Activated CD8-positive, alpha-beta memory T cell treated with anti-CD3 and anti-CD28 coated beads for 1 hour (primary cell): ENCODE measurements around the gene FAM234A.

Experiments used
- DNase-seq, 2 donors: peaks; one replicate each; pipeline ENCODE4 v3.0.0-alpha.2; 2020; ENCODE audit warnings: low read depth in 1 of 2; ENCODE audit errors: extremely low read depth in 1 of 2

Gene FAM234A

DNA sequence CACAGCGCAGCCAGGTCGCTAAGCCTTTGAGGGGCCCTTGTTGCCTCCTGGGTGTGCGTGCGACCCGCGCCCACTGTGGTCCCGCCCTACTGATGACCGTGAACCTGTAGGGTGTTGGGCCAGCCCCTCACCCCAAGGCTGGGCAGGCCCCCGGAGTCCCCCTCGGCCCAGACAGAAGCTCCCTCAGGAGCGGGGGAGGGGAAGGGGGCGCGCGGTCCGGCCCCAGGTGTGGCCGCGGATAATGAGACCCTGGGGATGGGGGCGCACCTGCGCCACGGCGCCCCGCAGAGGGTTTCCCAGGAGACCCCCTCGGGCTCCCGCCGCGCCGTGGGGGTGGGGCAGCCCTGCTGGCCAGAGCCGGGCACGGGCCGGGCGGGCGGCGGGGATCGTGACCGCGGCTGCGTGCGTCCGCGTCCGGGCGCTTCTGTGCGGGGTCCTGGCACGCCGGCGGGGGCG is 45.4 kb downstream of the FAM234A start:
- no peak for DNase-seq

GRCh38 chr16:280552-280951 is 45.9 kb downstream of the FAM234A start, which contains the start of gene ARHGDIG:
ARHGDIG (plus strand) TSS chr16:280591; CDS start chr16:280681, 90 bp downstream.
- DNase-seq = no peak

DNA sequence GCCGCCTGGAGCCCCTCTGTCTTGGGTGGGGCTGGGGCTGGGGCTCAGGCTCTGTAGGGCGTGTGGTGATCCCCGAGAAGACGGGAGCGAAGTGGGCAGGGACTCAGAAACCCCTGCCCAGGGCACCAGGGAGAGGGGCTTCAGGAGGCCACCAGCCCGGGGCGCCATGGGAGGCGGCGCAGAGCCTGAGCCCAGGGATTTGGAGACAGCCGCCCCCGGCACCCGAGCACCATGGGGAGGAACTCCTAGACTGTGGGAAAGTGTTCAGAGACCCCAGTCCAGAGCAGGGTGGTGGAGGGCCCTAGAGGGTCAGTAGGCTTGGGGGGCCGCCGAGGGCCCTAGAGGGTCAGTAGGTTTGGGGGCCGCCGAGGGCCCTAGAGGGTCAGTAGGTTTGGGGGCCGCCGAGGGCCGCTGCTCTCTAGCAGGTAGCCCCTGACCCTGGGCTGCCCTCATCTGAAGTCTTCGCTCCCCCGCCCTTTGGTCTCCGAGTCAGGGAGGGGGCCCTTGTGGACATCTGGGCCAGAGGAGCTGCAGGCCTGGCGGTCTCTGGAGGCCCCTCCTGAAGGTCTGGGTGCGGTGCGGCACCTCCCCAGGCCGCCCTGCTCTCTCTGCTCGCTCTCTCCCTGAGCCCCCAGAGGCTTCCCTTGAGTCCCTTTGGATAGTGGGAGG is 46.5 kb downstream of the FAM234A start:
- DNase-seq = no peak

- DNase-seq = no peak
These were observed 47.1 kb downstream of the FAM234A start for GRCh38 chr16:281660-282255.

GRCh38 chr16:282491-282890 is 47.9 kb downstream of the FAM234A start:
- DNase-seq = no peak

- no peak for DNase-seq
These were observed 48.6 kb downstream of the FAM234A start, which contains the start of gene PDIA2 for GRCh38 chr16:283033-283805. PDIA2 (plus strand) TSS chr16:283164; CDS start chr16:283170, 6 bp downstream.

- DNase-seq = no peak
These were observed 49.8 kb downstream of the FAM234A start for GRCh38 chr16:284204-285120.

DNA sequence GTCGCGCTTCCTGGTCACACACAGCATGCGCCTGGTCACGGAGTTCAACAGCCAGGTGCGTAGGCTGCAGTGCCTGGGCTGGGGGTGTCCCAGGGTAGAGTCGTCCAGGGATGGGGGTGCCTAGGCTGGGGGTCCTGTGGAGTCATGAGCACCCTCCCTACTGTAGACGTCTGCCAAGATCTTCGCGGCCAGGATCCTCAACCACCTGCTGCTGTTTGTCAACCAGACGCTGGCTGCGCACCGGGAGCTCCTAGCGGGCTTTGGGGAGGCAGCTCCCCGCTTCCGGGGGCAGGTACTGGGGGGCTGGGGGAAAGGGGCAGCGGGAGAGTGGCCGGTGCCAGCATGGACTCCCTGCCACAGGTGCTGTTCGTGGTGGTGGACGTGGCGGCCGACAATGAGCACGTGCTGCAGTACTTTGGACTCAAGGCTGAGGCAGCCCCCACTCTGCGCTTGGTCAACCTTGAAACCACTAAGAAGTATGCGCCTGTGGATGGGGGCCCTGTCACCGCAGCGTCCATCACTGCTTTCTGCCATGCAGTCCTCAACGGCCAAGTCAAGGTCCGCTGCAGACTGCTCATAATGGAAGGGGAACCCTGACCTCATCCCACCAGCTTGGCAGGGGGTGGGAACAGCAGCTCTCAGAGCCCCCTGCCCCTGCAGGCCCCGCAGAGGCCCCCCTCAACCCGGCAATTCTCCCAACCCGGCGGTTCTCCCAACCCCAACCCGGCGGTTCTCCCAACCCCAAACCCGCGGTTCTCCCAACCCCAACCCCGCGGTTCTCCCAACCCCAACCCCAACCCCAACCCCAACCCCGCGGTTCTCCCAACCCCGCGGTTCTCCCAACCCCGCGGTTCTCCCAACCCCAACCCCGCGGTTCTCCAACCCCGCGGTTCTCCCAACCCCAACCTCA is 50.8 kb downstream of the FAM234A start:
- no peak for DNase-seq

- DNase-seq = no peak
These were observed 52.1 kb downstream of the FAM234A start for GRCh38 chr16:286491-287297.

GRCh38 chr16:287298-287811 is 52.7 kb downstream of the FAM234A start:
- no peak for DNase-seq

DNA sequence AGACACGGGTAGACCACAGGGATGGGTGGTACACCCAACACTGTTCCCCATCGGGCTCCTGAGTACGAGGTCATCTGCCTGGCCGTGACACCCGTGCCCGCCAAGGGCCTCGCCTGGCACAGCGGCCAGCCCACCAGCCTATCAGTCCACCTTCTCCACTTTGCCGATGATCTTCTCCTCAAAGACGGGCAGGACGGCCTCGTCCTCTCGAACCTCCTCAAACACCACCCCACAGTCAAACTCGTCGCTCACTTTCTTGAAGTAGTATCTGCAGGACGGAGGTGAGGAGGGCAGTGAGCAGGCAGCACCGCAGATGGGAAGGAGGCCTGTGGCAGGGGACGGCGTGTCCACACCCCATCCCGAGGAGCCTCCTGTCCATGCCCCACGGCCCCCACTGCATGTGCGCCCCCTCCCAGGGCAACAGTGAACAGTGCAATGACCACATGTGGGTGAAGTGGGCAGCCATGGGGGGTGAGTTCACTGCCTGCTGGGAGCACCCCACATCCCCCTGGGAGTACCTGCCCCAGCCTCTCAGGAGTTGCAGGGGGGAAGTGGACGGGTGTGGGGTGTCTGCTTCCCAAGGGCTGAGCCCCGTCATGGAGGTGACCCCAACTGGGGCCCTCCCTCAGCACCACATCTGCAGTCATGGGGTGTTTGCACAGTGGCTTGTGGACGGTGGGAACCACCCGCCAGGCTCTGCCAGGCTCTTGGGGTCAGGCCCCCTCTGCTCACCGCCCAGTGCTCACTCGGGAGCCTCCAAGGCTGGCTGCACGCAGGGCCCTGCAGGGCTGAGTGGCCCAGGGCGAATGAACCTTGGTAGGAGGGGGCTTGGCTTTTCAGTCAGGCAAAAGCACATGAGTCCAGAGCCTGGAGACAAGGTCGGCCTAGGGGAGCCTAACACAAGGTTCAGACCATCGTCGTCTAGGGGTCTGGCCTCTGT is 53.6 kb downstream of the FAM234A start:
- no peak for DNase-seq

GRCh38 chr16:289395-289997 is 54.9 kb downstream of the FAM234A start:
- DNase-seq = no peak

DNA sequence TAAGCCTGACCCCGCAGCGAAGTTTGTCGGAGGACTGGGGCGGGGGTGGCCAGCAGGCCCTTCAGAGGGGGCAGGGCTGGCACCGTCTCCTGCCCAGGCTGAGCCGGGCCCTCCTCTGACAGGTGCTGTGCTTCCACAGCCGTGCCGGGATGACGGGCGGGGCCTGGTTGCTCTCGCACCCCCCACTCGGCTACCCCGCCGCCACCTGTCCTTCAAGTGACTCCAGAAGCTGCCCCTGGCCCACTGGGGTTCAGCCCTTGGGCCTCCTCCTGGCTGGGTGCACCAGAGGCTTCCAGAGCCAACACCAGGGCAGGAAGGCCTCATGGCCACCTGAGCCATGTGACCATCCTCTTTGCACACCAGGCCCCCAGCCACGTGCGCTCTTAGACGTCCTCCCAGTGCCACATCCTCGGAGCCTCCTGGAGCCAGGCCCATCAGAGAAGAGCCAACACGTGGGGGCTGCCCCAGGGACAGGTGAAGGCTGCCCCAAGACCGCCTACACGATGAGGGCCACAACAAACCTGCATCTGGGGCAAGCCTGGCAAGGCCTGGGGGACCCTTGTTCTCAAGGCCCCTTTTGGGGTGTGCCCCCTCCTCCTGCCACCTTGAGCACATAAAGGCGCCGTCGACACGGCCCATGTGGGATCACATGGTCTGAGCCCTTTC is 55.5 kb downstream of the FAM234A start:
- DNase-seq = no peak

- DNase-seq = no peak
These were observed 56.2 kb downstream of the FAM234A start for GRCh38 chr16:290681-291405.

DNA sequence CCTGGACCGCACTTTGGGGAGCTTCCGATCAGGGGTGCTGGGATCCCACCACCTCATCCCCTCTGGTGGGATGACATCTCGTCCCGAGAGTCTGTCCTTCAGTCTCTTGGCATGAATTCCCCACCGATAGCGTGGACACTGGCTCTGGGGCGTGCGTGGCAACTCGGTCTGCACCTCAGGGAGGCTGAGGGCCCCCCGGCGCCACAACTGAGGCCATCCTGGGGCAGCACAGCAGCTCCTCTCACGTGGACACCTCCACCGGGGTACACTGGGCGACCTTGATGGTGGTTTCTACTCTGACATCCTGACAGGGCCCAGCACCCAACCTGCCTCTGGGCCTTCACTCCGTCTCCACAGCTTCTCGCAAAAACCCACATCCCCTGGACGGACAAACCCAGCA is 56.9 kb downstream of the FAM234A start:
- DNase-seq = no peak
